ENCODE results near the gene MEST.
"Not testable (repeated sequence)": the region's sequence is repeated elsewhere in the genome, so short reads cannot be mapped to it uniquely, and the experiment has no call there.

The MEST gene

GRCh38 chr7:130485734-130486113 is 6.2 kb upstream of the MEST start:
- no peak for DNase-seq (ENCODE audit: low read depth in 2 of 2)

- peak; percentile 21 to 54 for DNase-seq (ENCODE audit: low read depth in 2 of 2)
Observed at GRCh38 chr7:130486114-130486953, 5.6 kb upstream of the MEST start.

GRCh38 chr7:130486954-130487436 is 4.9 kb upstream of the MEST start:
- no peak for DNase-seq (ENCODE audit: low read depth in 2 of 2)

- DNase-seq (ENCODE audit: low read depth in 2 of 2), result no peak
Observed at GRCh38 chr7:130488392-130489139, 3.3 kb upstream of the MEST start.

DNA sequence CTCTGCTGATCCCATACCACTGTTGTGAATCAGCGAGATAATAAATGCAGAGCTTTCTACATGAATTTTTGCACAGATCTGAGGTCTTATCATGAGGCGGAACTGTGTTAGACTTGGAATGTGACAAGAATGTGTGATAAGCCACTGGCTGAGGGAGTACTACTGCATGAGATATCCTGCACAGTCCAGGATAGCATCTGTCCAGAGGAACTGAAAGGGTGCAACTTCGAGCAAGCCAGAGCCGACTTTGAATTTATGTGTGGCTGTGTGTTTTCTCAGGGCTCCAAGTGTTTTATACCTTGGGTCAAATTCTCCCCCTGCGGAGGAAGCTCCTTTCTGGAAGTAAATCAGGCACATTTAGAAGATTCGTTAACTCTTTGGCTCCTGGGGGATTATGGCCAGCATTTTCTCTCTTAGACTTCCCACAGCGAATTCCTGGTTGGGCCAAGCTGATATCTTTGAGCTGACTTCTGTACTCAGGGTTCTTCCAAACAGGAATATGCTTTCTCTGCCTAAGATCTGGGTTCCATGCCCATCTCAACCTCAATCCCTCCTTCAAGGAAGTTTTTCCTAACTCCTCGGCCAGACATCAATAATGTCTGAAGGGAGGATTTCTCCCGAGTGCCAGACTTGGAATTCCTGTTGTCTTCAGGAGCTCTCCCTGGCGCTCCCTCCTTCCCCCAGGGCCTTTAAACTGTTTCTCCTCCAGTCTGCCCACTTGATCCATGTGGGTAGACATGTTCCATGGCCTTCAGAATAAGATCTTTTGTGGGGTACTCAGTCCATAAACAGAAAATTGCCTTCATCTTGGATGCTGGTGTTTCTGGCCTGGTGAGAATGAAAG is 2.5 kb upstream of the MEST start:
- no peak for DNase-seq (ENCODE audit: low read depth in 2 of 2)

DNA sequence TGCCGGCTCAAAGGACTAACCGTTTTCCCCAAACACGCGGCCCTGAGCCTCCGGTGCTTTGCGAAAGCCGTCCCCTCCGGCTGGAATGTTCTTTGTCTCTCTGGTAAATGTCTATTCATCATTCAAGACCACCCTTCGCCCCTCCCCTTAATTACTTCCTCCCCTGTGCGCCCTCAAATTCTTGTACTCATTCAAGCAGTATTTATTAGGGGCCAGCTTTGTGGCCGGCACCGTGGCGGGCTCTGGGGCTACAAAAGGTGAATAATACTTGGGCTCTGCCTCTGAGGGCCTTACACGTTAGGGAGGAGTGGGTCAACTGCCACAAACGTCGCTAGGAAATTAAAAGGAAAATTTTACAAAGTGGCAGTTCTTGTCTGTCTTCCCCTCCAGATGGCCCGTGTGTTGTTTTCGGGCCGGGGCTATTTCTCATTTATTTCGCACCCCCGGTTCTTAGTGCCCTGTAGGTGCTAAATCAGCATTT is 1.5 kb upstream of the MEST start:
- no peak for DNase-seq (ENCODE audit: low read depth in 2 of 2)

- no peak for DNase-seq (ENCODE audit: low read depth in 2 of 2)
Observed at GRCh38 chr7:130490888-130491804, 739 bp upstream of the MEST start.

- no peak for DNase-seq (ENCODE audit: low read depth in 2 of 2)
Observed at GRCh38 chr7:130492523-130493274, 814 bp downstream of the MEST start.

DNA sequence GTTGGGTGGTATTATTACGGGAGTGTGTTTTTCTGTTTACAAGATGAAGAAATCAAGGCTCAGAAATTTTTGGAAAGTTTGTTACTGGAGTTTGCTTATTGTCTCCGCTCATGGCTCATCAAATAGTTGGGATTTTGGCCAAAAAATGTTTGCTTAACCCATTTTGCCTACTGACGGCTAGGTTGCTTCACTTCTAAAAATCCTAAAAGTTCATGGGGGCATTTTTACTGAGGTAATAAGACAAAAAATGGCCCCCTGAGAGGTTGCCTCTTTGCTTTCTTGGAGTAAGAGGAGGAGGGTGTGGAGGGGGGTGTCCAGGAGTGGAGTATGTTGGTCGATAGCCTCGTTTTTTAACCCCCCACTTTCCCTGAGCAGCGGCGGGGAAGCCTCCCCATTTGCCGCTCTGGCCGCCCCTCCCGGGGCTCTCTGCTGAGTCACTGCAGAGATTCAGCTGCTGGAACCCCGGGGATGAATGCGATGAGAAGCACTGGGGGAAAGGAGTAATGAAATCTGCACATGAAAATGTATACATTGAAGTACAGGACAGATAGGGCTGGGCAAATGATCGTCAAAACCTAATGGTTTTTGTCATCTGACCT is 1.5 kb downstream of the MEST start:
- no peak for DNase-seq (ENCODE audit: low read depth in 2 of 2)

DNA sequence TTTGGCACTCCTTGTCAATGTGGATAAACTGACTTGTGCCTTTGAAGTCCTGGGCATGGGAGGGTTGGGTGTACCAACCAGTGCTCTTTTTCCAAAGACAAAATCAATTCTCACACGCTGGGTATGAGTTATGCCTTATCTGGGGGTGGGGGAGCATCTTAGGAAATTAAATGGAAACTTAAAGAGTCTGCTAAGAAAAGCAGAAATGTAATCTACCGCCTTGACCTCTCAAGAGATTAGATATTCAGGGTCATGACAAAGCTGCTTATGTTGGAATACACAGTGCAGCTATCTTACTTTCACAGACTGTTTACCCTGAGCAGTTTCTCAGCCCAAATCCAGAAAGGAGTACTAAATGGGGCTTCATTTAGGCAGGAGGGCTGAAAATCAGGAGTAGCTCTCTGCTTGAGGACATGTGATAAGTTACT is 2.6 kb downstream of the MEST start:
- no peak for DNase-seq (ENCODE audit: low read depth in 2 of 2)

DNA sequence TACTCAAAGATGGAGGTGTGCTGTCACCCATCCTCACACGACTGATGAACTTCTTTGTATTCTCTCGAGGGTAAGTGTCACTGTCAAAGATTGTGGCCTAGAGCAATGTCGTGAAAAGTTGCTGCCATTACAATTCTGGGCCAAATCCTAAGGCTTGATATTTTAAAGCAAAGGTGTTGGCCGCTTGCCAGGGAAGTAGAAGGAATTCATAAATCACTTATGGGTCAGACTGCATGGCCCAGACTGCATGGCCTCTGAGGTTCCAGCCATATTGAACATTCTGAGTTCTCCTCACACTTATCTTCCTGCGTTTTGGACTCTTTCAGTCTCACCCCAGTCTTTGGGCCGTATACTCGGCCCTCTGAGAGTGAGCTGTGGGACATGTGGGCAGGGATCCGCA is 8.6 kb downstream of the MEST start:
- DNase-seq (ENCODE audit: low read depth in 2 of 2), result no peak

- no peak for DNase-seq (ENCODE audit: low read depth in 2 of 2)
Observed at GRCh38 chr7:130500910-130501309, 9.0 kb downstream of the MEST start.

DNA sequence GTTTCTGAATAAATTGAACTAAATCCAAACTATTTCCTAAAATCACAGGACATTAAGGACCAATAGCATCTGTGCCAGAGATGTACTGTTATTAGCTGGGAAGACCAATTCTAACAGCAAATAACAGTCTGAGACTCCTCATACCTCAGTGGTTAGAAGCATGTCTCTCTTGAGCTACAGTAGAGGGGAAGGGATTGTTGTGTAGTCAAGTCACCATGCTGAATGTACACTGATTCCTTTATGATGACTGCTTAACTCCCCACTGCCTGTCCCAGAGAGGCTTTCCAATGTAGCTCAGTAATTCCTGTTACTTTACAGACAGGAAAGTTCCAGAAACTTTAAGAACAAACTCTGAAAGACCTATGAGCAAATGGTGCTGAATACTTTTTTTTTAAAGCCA is 13.9 kb downstream of the MEST start:
- no peak for DNase-seq (ENCODE audit: low read depth in 2 of 2)

DNA sequence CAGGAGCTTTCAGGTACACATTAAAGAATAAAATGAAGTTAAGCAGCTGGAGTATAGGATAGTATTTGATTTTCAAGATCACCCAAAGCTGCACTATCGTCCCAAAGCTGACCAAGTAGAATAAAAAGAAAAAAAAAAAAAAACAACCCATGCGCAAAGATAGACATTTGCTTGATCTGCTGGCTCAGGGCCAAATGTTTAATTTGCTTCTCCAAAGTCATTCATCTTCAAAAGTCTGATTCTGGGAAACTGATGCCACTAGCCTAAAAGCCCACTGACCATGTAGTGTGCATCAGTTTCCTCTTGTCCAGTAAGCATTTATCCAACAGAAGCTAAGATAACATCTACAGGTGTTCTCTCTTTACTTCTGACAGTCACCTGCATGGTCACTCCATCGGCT is 14.5 kb downstream of the MEST start:
- DNase-seq (ENCODE audit: low read depth in 2 of 2), result no peak

- not testable (repeated sequence) for DNase-seq (ENCODE audit: low read depth in 2 of 2)
Observed at GRCh38 chr7:130512038-130512437, 20.2 kb downstream of the MEST start.

DNA sequence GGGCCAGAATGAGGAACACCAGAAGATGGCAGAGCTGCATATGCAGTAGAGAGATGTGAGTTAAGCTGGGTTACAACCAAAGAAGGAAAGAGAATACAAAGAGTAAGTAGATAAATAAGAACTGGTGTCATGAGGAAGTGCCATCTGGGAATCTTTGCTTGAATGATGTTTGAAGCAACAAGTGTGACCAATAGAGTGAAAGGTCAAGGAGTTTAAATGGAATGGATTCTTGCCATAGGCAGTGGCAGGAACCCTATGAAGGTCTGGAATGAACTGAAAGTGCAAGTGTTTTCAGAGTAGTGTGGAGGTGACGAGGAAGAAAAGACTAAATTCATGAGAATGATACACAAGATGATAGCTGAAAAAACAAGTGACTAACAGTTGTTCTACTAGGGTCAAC is 21.6 kb downstream of the MEST start:
- DNase-seq (ENCODE audit: low read depth in 2 of 2), result no peak

DNA sequence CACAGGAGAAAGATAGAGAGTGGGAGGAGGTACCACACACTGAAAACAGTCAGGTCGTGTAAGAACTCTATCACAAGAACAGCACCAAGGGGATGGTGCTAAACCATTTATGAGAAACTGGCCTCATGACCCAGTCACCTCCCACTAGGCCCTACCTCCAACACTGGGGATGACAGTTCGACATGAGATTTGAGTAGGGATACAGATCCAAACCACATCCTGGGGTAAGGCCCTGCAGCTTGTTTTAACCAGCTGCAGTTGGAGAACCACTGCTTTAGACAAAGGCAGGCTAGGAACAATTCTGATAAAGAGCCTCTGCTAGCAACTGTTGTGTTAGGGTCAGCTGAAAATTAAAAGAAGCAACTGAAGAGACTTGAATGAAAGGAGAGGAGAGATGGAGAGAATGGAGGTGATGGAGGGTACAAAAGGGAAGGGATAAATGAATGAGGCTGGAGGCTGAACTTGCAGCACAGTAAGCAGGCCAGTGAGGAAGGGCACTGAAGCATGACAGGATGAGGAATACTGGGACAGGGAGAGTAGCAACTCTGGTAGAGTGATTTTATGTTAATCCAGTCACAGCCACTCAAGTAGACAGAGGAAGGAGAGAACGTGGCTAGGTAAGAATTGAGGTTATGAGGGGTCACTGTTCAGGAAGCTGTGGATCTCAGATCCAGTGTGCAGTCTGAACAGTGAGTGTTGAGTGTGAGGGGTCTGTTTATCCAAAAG is 23.6 kb downstream of the MEST start:
- DNase-seq (ENCODE audit: low read depth in 2 of 2), result no peak

DNA sequence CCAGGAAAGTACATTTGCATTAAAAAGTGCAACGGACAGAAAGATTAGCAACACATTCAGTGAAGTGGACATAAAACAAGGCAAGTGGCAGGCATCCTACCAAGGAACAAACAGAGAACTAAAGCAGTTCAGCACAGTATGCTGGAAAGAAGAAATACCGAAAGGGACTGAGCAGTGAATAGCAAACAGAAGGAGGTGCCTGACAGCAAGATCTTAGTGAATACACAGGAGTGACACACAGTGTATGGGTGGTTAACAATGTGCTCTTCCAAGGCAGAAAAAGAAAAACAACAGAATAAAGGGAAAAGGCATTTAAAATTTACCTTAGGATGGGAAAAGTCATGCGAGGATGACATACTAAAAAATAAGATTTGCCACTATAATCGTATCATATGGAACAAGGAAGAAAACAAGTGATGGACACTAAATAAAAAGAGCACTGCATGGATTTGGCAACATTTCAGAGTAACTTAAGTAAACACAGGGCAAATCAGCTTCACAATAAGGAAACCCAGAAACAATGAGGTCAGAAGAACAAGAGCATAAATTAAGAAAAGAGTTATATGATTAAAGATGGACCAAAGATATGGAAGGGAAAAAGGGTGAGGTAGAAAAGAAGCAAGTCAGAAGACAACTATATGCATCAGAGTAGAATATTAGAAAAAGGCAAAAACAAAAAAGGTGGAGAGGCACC is 29.5 kb downstream of the MEST start:
- no peak for DNase-seq (ENCODE audit: low read depth in 2 of 2)
